Erythroblast (primary cell): ENCODE measurements around the gene JAZF1.

Experiments
- GATA1 ChIP-seq: IDR thresholded peaks from 2 replicates; pipeline ENCODE4 v1.6.1; 2011; ENCODE audit warnings: low read depth, mild to moderate bottlenecking, control low read depth, low read length, moderate library complexity
- POLR2A ChIP-seq: IDR thresholded peaks from 2 replicates; pipeline ENCODE4 v1.6.1; 2011; ENCODE audit warnings: mild to moderate bottlenecking, low read length

GRCh38 chr7:27943241-27943640 lies 237.4 kb downstream of the JAZF1 start:
- TF ChIP-seq POLR2A (no peak), GATA1 (no peak)
